GM19240 (cell line): ENCODE results near the gene TANK.
"Not testable (repeated sequence)": the region's sequence is repeated elsewhere in the genome, so short reads cannot be mapped to it uniquely, and the experiment has no call there.

Source experiments
- DNase-seq: peaks from one replicate; pipeline ENCODE4 v3.0.0; 2011; ENCODE audit warnings: low spot score; ENCODE audit not compliant: insufficient read length

Gene TANK

GRCh38 chr2:161132384-161132783, 27.8 kb upstream of the TANK start:
- DNase-seq: not testable (repeated sequence)

DNA sequence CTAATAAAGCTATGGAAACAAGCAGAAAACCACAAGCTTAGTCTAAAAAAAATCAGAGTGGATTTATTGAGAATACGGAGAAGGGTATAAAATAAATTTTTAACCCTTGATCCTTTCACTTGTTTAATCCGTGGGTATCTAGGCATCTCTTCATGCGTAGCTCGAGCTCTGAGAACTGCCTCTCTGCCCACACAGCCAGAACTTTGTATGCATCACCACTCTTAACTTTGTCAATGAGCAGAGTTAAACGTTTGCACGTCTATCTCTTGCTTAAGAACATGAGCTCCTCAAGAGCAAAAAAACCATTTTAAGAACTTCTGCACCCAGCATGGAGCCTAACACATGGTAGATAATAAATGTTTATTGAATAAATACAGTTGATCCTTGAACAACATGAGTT, 26.9 kb upstream of the TANK start:
- no peak for DNase-seq

DNA sequence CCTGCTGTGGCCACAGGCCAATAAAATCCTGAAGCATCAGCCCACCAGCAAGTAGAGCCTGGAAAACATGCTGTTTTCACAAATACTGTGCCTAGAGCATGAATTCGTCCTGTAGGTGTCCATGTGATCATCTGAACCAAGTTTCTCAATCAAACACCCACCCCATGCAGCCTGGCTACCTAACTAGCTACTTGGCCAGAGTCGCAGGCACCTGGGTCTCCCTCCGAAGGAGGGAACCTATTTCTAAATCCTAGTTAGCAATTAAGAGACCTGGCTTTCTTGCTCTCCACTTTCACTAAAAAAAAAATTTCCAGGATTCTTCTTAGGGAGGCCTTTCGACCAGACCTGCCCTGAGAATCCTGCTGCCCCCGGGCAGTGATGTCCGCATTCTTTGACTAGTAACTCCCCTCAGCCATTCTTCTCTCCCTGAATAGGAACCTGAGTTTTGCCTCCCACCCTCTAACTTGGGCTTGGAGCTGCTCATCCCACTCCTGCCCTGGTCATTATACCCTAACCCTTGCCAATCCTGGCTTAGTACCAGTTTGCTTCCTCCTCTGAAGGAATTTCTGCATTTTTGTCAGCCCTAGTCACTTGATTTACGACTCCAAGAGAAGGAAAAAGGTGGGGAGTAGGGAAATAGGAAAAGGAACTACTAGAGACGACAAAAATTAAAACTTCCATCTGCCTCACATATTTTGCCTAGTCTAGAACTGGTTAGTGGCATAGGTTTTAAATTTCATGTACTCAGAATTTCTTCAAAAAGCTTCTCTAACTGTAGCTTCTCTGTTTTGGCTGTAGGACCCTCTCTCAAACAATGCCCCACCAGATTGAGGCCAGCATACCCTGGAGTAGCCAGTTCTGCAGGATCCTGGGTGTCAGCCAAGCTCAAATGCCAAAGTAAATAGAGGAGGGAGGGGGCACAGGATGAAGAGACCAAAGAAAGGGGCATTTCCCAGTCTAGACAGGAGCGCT, 25.4 kb upstream of the TANK start:
- no peak for DNase-seq

DNA sequence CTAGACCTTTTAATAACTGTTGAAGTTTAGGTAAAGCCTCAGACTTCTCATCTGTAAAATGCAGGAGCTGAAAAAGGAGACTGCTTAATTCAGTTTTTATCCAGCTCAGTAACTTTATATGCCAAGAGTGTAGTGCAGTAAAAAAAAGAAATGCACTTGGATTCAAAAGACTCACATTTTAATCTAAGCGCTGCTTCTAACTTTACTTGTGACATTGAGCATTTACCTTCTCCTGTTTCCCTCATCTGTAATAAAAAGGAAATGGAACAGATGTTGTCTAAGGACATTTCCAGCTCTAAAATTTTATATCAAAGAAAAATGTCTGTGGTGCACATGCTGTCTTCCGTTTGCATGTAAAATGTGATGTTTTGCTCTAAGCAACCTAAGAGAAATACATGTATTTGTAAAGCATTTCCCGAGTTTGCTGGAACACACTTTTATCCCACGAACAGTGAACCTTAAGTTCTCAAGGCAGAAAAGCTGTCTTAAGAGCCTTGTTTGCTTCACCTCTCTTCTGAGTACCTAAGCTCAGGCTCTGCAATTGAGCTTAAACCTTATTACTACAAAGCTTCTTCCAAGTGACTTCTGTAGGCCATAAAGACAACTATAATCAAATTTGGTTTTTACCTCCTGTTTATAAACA, 24.2 kb upstream of the TANK start:
- DNase-seq: no peak

DNA sequence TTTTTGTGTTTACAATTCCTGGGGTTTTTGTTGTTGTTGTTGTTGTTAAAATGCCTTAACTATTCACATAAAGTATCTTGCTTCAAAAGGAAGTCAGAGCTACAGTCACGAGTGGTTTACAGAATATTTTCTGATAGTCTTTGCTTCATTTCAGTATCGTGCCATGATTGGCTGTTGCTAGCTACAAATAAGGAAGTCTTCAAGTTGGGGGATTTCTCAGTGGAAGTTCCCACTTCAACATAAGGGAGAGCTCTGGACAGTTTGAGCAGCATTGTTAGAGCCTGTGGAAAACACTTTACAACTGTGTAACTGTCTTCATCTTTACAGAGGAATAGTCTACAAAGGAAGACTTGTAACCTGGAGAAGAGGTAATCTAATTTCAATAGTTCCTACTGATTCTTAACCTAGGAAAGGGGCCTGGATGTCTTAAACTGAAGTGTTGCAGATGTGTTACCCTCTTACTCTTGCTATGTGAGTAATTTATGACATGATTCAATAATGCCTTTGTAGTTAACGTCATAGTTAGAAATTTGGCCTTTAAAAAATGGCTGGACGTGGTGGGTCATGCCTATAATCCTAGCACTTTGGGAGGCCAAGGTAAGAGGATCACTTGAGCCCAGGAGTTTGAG, 23.4 kb upstream of the TANK start:
- no peak for DNase-seq

DNA sequence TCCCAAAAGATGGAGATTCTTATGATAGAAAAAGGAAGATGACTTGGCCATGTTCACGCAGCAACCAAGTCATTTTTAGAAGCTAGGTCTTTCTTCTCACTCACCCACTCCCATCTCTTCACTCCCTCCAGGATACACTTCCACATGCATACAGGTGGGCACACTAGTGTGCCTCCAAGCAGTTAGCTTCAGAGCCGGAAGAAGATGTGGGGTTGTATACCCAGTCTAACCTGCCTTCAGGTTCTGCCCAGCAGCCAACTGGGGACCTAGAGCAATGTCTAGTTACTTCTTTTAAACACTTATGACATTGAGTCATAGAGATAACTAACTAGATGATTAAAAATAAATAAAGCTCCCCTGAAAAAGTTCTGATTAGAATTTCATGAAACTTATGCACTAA, 21.8 kb upstream of the TANK start:
- no peak for DNase-seq

DNA sequence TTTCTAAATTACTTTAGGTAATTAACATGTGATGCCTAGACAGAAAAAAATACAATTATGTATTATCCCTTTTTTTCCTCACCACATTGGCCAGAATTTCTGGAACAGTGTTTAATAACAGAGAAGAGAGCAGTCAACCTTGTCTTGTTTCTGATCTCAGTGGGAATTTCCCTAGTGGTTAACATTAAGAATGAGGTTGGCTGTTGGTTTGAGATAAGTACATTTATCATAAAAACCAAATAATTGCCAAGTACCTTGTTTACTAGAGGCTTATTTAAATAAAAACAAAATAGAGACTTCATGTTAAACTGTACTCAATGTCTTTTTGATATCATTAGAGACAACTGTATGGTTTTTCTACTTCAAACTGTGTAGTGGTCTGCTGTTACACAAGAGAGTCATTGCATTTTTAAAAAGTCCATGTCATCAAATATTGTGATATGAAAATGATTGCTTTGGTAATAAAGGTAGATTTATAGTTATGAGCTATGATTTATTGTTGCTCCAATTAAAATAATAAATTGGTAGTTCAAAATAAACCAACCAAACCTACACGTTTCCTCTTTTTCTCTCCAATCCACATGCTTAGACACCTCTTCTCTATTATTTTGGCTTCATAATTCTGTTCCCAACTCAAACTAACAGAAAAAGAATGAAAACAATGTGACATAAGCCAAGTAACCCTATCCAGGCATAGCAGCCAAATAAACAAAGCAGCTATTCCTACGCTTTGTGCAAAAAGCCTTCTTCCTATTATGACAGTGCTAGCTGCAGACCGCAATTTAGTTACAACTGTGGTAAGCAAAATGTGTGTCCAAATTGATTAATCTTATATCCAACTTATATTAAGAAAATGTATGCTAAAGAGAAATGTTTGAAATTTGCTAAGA, 20.9 kb upstream of the TANK start:
- no peak for DNase-seq

- no peak for DNase-seq
Measured at GRCh38 chr2:161141033-161141432, 19.2 kb upstream of the TANK start.

DNA sequence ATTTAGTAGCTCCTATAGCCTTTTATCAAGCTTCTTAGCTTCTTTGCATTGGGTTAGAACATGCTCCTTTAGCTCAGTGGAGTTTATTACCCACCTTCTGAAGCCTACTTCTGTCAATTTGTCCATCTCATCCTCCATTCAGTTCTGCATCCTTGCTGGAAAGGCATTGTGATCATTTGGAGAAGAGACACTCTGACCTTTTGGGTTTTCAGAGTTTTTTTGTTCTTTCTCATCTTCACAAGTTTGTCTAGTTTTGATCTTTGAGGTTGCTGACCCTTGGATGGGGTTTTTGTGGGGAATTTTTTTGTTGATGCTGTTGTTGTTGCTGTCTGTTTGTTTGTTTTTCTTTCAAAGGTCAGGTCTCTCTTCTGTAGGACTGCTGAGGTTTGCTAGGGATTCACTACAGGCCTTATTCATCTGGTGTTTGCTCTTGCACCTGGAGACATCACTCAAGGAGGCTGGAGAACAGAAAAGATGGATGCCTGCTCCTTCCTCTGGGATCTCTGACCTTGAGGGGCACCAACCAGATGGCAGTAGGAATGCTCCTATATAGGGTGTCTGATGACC, 13.9 kb upstream of the TANK start:
- no peak for DNase-seq

- DNase-seq: no peak
Measured at GRCh38 chr2:161146996-161147395, 13.2 kb upstream of the TANK start.

GRCh38 chr2:161147856-161148255, 12.4 kb upstream of the TANK start:
- DNase-seq: no peak

DNA sequence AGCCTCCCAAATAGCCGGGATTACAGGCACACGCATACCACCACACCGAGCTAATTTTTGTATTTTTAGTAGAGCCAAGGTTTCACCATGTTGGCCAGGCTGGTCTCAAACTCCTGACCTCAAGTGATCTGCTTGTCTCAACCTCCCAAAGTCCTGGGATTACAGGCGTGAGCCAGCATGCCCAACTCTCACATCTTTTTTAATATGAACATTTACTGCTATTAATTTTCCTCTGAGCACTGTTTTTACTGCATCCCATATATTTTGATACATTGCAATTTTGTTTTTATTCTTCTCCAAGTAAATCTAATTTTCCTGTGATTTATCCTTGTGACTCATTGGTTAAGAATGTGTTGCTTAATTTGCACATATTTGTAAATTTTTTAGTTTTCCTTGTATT, 9.5 kb upstream of the TANK start:
- DNase-seq: no peak

GRCh38 chr2:161152302-161152701, 7.9 kb upstream of the TANK start:
- DNase-seq: no peak

- DNase-seq: no peak
Measured at GRCh38 chr2:161158882-161159281, 1.3 kb upstream of the TANK start.

DNA sequence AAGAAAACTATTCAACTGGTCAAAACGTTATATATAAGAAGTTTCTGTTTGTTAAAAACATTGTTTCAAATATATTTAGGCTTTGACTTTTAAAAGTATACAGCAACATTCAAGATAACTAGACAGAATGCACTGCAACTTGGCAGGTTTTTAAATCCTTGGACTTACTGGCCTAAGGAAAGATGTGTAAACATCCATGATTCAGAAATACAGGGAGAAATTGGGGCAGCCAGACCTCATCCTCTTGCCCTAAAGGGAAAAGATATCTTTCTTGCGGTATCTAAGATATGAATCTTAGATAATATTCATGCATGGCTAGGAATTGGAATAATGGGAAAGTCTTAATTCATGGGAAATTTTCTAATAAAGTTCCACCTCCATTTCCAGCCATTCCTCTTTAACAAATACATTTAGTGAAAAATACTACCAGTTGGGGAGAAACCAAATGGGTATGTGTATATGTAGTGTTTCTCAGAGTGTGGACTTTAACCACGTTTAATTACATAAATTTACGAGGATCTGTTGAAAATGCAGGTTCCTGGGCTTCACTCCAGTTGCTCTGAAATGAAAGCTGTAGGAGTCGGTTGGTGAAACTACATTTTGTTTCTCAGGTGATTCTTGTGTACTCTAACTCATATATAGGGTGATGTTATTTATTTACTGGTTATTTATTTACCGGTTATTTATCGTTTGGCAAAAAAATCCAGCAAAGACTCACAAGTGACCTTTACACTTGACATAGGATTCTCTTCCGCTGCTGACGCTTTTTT, 587 bp upstream of the TANK start:
- DNase-seq: no peak

- no peak for DNase-seq
Measured at GRCh38 chr2:161161074-161161706, 962 bp downstream of the TANK start.

GRCh38 chr2:161163440-161163839, 3.2 kb downstream of the TANK start:
- no peak for DNase-seq

- no peak for DNase-seq
Measured at GRCh38 chr2:161164161-161164560, 3.9 kb downstream of the TANK start.

GRCh38 chr2:161165266-161165665, 5.0 kb downstream of the TANK start:
- no peak for DNase-seq

- DNase-seq: no peak
Measured at GRCh38 chr2:161165811-161166210, 5.6 kb downstream of the TANK start.
